Measurements from ENCODE around the gene CEP170B.
A peak's percentile ranks its signal among the peaks of the same experiment; 100 is the strongest.

CEP170B gene

DNA sequence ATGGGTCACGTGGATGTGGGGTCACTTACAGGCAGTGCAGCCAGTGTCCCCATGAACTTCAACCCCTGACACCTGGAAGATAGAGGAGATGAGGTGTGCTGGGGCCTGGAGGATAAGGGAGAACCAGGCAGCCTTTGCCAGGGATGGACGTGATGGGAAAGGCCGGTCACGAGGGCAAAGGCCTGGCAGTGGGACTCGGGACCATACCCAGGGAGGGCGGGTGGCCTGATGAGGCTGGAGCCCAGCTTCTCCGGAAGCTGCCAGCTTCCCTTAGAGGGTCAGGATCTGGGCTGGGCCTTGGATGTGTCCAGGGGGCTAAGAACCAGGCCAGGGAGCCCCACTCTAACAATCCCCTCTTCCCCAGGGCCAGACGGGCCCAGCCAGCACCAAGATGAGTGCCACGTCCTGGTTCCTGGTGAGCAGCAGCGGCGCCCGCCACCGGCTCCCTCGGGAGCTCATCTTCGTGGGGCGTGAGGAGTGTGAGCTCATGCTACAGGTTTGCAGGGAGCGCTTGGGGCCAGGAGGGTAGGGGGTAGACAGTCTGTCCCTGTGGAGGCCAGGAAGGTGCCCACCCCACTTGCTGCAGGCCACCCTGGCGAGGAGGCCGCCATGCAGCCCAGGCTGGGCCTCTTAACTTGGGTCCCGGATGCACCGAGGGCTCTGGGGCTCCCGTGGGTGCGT is 3.1 kb downstream of the CEP170B start:
- no peak for DNase-seq

DNA sequence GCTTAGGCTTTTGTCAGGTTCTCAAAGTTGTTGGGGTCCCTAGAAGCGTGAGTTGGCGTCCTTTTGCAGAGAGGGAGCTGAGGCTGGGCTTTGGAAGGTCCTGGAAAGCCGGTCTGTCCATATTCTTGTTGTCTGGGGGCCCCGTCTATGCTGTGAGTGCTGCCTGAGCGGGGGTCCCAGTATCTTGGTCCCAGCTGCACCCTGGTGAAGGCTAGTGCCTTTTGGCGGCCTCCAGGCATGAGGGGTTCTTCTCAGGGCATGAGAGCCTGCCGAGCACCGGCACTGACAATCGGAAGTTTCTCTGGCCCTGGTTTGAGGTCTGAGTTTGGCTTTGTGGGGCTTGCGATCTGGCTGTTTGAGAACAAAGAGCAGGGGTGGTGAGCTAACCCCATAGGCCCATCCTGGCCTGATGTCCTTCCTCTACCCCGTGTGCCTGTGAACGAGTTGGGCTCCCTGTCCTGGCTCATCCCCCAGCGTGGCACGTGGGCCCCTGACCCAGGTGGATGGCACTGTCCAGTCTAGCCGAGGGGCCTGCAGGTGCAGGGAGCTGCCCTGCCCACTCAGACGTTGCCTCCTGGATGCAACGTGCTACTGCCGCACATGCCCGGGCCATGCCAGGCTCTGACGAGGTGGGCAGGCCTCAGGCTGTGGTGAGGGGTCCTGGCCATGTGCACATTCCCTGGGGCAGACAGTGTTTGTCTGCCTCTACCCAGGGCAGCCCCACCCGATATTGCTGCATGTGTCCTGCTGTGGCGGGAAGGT is 3.9 kb downstream of the CEP170B start:
- no peak for DNase-seq

DNA sequence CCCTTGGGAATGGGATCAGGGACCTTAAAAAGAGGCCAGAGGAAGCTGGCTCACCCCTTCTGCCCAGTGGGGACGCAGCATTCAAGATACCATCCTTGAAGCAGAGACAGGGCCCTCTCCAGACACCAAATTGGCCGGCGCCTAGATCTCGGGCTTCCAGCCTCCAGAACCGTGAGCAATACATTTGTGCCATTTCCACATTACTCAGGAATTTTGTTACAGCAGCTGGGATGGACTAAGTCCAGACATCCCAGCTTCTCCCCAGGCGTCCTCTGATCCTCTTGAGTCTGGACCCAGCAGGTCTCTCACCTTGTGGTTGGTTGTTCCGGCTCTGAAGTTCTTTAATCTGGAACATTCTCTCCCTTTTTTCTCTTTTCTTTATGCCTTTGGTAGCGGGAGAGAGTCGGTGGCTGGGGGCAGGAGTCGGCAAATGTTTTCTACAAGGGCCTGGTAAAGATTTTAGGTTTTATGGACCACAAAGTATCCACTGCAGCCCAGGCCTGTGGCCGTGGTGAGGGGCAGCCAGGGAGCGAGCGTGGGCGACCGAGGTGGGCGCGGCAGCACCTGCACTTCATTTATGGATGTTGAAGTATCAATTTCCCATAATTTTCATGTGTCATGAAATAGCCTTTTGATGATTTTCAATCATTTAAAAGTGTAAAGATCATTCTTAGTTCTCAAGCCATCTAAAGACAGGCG is 4.8 kb downstream of the CEP170B start:
- no peak for DNase-seq

DNA sequence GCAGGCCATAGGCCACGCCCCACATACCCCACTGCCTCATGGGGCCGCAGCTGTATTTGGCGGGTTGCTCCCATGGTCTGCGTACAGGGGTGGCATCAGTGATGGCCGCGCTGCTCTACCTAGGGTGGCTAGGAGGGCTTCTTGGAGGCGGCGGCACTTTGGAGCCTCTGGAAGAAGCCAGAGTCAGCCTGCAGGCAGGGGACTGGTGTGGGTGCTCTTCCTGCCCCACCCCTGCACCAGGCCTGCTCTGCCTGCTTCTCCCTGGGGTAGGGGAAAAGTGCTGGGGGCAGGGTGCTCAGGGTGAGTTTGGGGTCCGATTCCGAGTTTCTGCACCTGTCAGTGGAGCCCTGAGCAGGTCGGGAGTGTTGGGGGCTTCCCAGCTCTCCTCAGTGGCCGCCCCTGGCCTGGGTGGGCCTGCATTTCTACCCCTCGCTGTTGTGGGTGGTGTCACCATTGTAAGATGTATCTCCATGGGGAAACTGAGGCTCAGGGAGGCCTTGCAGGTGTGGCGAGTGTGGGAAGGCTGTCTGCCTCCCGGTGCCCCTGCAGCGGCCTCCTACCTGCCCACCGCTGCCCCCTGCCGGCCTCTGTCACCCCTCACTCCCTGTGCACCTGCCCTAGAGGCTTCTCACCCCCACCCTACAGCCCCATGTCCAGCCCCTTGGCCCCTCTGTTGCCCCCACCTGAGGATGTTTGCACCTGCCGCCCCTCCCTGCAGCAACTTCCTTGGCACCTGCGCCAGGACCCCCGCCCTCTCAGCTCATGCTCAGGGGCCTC is 5.5 kb downstream of the CEP170B start:
- peak in 1 of 2 experiments; percentile 16 for DNase-seq

DNA sequence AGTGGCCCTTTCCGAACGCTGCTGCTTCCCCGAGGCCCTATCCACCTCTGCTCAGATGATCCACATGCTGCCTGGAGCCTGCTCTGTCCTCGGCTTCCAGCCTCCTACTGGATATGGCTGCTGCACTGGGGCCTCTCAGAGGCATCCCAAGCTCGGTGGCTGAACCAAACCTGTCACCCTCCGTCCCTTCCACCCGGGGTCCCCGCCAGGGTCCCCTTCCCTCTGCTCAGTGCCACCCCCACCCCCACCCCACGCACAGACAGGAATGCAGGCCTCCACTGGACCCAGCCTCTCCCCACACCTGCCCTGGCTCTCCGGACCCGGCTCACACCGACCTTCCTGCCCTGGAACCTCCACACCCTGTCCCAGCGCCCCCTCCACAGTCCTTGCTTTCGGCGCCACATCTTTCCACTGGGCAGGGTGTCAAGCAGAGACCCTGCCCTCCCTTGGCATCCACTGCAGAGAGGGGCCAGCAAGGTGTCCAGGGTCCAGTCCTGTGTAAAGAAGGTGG is 6.1 kb downstream of the CEP170B start:
- DNase-seq: no peak

DNA sequence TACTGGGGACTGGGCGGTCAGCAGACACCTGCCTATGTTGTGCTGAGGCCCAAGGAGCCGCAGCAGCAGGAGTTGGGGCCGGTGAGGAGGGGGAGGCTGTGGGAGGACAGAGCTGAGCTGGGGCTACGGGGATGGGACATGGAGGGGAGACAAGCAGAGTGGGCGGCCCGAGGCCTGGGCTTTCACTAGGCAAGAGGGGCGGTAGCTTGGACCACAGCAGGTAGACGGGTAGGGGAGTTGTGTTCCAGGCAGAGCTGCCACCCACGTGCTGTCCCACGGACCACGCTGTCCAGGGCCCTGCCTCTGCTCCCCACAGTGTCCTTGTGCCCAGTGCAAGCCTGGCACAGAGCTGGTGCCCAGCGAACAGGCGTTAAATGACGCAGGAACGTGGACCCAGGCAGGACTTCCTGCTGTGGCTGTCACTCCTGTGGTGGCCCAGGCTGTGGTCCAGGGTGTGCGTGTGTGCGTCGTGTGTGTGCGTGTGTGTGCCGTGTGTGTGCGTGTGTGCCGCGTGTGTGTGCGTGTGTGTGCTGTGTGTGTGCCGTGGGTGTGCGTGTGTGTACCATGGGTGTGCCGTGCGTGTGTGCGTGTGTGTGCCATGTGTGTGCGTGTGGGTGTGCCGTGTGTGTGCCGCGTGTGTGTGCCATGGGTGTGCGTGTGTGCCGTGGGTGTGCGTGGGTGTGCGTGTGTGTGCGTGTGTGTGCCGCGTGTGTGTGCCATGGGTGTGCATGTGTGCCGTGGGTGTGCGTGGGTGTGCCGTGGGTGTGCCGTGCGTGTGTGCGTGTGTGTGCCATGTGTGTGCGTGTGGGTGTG is 6.8 kb downstream of the CEP170B start:
- DNase-seq: no peak

DNA sequence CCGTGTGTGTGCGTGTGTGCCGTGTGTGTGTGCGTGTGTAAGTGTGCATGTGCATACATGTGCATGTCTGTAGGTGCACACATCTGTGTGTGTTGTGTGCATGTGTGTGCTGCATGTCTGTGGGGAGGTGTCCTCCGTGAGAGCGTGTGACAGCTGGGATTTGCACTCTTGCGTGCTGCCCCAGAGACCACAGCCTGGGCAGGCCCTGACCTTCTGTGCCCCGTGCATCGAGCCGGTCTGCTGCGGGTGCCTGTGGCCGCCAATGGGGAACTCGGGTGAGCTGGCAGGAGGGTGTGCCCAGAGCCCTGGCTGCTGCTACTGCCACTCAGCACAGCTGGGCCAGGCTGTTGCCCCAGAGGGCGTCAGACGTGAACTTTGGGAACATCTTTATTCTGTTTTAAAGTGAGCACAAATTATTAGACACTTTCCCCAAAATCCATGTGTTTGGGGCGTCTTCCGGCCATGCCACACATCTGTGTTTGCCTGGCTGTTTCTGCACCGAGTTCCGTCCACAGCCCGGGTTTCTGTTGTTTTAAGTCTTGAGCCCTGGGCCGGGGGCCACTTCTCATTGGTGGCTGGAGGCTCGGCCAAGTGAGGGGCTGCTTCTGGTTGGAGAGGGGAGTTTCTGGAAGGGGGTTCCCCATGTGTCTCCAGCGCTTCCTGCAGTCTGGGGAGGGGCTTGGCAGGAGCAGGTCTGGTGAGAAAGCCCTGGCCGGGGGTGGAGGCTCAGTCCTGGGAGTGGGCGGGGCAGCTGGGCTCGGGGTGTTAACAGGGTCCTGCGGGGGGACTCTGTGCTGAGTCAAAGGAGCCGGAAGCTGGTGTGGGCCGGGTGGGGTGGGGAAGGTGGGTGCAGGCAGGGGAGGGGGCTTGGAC is 7.6 kb downstream of the CEP170B start:
- no peak for DNase-seq

DNA sequence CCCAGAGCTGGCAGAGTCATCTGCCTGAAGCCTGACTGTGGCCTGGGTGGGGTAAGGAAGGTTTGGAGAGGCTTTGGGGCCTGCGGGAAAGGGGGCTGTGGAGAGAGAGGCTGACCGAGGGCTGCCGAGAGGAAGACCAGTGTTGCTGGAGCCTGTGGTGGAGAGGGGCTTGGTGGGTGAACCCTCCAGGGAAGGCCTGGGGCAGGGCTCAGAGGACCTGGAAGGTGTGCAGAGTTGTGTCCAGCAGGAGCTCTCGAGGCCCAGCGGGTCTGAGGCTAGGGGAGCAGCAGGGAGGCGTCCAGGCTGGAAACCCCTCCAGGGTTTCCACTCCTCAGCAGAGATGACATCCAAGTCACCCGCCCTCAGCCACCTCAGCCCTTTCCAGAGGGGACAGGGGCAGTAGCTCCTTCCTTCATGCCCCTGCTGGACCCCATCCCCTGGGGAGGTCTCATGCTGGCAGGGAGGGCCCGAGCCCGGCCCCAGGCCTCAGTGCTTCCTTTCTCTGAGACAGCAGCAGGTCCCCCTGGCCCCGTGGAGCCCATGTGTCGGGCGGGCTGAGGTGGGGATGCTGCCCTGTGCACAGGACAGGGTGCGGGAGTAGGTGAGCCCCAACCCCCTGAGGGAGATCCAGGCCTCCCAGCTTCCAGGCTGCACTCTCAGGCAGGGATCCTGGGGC is 8.4 kb downstream of the CEP170B start:
- no peak for DNase-seq

DNA sequence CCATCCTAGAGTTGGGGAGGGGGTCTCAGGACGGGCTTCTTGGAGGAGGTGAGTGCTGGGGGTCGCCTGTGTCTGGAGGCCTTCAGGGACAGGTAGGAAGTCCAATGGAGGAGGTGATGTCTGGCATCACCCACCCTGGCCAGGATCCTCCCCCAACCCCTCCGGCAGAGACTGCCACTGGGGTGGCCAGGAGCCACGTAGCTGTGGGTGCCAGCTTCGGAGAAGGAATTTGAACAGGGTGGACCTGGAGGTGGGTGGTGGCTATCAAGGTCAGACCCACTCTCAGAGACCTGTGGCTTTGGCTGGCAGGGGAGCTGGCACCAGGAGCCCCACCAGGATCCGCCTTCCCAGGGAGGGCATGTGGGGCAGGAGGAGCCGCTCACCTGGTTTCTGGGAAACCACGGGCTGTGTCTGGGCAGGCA is 9.1 kb downstream of the CEP170B start:
- no peak for DNase-seq

DNA sequence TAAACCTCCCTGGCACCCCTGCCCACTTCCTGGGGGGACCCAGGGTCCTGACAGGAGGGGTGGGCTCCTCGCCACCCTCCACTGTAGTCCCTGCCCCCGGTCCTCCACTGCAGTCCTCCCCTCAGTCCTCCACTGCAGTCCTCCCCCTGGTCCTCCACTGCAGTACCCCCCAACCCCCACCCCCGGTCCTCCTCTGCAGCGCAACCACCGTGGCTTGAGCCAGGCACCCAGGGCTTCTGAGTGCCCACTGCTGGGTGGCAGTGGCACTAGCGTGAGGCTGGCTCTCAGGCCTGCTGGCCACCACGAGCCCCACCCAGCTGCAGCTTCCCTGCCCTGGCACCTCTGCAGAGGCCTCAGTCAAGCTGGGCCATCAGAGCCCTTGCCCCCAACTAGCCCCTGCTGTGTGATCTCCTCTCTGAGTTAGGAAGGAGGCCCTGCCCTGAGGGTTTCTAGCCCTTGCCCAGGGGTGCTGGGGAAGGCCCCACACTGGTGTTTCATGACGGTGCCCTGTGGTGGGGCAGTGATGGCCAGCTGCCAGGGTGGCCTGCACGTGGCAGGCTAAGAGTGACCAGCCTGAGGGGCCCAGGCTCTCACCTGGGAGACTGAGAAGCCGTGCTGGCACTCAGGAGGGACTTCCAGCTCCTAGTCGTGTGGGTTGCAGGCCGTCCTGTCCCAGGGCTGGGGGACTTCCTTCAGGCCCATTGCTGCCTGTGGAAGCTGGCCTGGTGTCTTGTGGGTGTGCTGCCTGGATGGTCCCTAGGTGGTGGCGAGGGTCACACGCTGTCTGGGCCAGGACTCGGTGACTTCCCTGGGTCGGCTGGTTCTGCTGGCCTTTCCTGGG is 9.7 kb downstream of the CEP170B start:
- no peak for DNase-seq

DNA sequence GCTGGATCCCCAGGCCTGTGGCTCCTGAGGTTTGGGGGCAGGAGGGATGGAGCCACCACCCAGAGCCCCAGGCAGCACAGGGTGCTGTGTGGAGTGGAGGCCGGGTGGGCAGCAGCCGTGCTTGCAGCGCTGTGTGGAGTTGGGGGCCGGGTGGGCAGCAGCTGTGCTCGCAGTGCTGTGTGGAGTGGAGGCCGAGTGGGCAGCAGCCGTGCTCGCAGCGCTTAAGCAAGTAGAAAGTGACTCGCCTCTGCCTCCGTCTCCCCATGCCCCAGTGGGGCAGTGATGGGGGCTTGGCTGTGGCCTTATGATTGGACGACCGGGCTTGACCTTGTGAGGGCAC is 10.3 kb downstream of the CEP170B start:
- no peak for DNase-seq

DNA sequence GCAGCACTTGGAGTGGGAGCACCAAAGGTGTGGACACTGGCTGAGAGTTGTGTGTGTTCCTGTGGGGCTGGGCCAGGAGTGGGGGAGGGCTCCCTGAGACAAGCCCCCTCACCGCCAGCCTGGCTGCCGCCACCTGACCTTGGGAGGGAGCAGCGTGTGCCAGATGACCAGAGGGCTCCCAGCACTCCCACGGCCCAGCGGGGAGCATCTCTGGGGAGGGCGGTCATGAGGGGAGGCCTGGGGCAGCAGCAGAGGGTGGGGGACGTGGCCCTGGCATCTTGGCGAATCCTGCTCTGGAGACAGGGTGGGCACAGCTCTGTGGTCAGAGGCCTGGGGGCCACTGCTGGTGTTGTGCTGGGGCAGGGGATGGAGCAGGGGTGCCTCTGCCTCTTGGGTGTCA is 10.7 kb downstream of the CEP170B start:
- no peak for DNase-seq

DNA sequence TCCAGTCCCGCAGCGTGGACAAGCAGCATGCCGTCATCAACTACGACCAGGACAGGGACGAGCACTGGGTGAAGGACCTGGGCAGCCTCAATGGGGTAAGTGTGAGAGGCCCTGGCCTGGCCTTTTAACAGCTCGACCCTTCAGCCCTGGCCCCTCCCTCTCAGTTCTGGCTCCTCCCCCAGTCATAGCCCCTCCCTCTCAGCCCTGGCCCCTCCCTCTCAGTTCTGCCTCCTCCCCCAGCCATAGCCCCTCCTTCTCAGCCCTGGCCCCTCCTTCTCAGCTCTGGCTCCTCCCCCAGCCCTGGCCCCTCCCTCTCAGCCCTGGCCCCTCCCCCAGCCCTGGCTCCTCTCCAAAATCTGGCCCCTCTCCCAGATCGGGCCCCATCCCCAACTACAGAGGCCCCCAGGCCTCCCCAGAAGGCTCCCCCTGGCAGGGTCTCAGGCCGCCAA is 11.2 kb downstream of the CEP170B start:
- peak; percentile 15 to 44 for DNase-seq

DNA sequence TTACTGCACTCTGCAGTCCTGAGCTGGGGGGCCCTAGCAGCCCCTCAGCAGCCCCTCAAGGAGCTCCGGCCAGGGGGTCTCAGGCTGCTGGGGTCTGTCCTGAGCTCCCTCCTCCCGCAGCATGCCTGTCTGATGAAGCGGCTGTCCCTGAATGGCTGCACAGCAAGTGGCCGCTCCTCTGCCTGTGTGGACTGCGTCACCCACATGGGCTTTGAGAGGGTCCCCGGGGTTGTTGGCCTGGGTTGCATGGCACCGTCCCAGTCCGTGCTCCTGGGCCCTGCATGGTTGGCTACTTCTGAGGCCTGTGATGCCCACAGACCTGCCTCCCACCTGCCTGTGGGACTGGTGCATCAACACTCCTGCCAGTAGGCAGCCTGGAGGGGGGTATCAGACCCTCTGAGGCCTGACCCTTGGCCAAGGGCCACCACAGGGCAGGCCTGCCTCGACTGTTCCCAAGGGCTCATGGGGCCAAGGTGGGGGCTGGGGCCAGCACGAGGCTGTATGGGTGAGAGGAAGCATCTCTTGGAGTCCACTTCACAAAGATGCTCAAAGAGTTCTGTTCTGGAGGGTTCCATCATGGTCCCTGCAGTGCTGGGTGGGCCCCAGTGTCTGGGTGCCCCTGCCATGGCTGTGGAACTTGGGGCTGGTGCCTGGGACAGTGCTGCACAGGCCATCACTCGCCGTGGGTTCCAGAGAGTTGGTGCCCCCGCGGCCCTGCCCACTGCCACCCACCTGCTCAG is 12.2 kb downstream of the CEP170B start:
- no peak for DNase-seq

DNA sequence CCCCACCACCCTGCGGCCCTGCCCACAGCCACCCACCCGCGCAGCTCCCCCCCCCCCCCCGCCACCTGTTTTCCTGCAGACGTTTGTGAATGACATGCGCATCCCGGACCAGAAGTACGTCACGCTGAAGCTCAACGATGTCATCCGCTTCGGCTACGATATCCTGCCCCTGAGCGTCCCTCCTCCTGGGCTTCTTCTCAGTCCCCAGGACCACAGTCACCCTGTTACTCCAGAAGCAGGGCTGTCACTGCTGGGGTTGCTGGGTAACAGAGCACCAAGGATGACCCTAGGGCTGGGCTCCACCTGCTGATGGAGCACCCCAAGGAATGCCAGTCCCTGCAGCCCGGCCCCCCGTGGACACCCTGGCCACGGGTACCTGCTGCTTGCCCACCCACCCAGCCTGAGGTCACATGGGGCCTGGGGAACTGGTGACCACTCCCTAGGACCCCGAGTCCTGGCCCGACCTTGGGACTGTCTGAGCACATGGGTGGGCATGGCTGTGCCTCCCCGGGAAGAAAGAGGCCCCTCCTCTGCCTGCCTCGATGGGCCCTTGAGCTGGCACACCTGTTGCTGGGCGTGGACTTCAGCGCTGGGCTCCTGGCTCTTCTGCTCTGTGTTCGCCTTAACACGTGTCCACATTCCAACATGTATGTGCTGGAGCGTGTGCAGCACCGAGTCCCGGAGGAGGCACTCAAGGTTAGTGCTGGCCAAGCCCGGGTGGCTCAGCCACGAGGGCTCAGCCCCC is 12.9 kb downstream of the CEP170B start:
- no peak for DNase-seq

DNA sequence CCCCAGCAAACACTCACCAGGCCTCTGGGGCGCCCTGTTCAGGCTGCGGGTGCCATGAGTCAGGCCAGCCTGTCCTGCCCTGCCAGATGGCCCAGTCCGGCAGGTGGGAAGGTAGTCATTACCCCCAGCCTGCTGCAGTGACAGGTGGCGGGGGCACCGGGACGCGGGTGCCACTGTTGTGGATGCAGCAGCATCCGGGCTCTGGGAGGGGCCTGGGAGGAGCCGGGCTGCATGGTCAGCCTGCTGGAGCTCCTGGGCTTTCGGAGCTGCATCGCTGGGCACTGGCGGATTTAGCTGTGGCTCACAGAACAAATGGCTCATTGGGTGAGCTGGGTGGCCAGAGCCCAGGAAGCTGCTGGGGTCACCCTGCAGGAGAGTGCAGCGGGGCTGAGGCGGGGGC is 13.5 kb downstream of the CEP170B start:
- no peak for DNase-seq

DNA sequence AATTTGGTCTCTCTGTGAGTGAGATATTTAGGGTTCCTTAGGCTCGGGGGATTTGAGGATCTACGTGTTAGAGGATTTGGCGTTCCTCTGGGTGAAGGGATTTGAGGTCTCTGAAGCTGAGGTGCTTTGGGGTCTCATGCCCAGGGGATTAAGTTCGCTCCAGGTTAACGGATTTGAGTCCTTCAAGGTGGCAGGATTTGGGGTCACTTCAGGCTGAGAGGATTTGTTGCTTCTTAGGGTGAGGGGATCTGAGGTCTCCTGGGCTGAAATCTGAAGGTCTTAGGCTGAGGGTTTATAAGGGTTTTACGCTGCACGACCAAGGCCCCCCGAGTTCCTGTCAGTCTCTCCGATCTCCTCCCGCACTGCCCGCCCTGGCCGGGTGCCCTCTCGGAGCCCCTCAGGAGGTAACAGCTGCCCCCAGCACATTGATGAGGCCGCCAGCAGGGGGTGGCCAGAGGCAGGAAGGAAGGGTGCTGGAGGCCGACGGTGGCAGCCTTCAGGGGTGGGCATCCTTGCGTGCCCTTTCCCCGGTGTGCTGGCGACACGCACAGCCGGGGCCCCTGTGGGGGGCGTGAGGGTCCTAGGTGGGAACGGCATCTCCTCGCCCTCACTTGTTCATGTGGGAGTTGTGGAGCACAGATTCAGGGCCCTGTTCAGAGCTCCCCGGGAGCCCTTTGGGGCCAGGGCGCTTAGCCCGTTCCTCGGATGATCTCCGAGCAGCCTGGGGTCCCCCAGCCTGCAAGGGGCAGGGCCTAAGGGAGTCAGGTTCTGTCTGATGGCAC is 14.3 kb downstream of the CEP170B start:
- no peak for DNase-seq

Data from Kasumi-1 (cell line).